HG02970 (cell line): ENCODE data around the gene RYK.
A peak's percentile ranks its signal among the peaks of the same experiment; 100 is the strongest.

ENCODE experiments used
- ATAC-seq: cut with Tn5 transposase; IDR thresholded peaks from one replicate; pipeline ENCODE4 v1.9.1; 2021; ENCODE audit warnings: mild to moderate bottlenecking, moderate library complexity, moderate number of reproducible peaks; ENCODE audit not compliant: unreplicated experiment, low FRiP score

The RYK gene

DNA sequence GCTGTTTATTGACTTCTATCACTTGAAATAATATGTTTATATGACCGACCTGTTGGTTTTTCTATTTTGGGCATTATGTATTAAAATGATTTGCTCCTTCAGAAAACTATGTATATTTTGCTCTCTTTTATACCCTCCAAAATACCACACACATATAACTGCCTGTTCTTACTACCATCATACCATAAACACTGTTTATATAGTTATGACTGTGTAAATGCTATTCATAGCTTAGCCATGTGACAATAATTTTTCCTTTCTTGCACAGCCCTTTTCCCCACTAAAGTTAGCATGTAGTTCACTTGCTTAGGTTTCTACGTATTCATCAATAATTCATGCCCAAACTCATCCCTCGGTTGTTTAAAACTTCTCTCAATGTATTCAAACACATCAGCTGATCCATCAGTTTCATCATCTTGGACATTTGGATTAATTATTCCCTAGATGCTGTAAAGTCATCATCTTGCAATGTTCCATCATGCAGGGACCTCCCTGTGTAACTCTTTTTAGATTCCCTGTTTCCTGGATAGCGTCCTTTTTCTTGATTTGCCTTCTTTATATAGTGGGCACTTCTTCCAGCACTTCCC lies 8.2 kb upstream of the RYK start:
- ATAC-seq, result no peak

DNA sequence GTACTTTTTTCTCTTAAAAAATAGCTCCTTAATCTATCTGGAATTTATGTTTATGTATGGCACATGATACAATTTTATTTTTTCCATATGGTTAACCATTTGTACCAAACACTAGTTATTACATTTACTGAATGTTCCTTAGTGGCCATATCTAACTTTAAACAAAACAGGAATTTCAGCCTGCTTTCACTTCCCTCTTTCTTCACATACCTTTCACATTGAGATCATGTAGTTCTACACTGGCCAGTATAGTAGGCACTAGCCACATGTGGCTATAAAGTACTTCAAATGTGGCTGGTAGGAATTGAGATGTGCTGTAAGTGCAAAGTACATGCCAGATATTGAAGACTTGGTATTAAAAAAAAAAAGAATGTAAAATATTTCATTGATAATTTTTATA lies 4.7 kb upstream of the RYK start:
- no peak for ATAC-seq

DNA sequence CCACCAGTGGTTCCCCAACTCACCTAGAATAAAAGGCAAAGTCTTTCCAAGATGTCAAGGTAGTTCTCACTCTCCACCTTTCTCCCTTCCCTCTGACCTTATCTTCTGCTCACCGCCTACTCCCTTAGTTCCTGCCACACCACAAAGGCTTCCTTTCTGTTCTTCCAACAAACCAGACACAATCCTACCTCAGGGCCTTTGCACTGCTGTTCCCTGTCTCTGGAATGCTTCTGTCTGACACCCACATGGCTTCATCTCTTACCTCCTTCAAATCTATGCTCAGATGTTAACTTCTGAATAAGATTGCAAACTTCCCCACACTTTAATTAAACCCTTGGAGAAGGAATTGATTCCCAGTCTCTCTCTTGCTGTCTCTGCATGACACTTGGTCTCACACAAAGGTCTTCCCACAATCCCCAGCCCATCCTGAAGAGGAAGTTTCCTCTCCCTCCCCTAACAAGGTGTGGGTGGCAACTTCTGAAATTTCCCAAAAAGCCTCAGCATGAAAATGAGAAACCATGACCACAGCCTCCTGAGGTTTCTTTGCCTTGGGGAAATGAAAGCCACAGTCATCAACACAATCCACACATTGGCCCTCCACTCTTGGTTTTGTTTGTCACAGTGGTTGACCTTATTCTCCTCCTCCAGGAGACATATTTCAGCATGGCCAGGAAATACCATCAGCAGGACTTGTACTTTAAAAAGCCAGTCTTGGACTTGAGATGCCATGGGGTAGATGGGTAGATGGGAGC lies 3.0 kb upstream of the RYK start:
- no peak for ATAC-seq

GRCh38 chr3:134252766-134253165 lies 2.1 kb upstream of the RYK start:
- ATAC-seq, result no peak

DNA sequence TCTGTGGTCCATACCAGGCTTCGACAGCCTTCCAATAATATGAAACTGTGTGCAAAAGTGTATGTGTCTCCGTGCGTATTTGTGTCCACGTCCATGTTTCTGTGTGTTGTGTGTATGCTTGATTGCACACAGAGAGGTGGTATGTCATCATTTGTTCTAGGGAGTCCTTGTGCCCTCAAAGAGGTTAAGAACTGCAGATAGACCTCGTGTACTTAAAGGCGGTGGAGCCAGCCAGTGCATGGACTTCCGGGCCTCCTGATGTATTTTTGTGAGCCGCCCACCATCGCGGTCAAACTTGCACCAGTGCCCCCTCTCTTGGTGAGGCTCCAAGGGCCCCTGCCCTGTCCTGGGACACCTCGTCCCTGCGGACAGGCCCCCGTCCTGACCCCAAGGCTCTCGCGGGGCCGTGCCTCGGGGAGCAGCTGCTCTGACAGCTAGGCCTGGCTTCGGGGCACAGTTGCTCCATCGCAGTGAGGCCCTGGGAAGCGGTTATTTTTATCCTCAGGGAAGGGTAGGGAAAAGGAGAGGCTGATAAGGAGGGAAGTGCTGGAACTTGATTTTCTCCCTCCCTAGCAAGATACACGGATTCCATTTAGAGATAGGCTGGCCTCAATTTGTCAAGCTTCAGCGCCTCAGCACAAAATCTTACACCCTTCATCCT lies 1.2 kb upstream of the RYK start:
- no peak for ATAC-seq

DNA sequence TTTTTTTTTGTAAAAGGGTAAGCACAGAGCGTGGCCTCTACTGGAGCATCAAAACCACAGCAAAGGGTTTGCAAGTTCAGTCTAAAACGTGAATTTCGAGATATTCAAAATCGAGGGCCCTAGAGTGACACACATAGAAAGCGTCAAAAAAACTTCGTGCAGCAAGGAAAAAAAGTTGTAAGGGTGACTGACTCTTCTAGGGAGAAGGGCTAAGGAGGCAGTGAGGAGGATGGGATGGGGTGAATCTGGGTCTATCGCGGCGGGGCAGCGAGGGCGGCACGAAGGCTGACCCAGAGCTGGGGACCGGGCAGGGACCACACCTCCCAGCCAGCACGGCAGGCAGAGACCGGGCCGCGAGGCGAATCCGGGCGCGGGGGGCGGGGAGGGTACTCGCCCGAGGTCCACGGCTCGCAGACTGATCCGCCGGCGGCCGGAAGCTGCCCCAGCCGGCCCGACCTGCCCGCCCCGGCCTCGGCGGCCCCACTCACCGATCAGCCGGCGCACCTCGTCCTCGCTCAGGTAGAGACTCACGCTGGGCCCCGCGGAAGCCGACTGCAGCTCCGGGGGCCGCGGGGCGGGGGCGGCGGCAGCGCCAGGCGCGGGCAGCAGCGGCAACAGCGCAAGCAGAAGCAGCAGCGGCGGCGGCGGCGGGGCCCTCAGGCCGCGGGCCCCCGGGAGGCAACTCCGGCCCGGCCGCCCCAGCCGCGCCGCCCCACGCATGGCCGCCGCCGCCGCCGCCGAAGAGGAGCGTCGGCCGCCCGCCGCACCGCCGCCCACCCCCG lies 533 bp downstream of the RYK start:
- ATAC-seq, result peak; percentile 49

- ATAC-seq, result no peak
These were observed 1.3 kb downstream of the RYK start for GRCh38 chr3:134249296-134249841.

DNA sequence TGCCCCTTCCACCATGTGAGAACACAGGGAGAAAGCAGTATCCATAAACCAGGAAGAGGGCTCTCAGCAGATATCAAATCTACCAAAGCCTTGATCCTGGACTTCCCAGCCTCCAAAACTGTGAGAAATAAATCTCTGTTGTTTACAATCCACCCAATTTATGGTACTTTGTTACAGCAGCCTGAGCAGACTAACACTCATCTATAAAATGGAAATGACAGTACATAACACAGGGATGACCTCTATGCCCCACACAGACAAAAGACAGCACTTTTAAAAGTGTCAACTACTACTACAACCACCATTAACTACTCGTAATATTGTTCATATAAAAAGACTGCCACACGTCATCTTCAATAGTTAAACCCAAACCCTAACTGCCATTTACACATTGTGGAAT lies 5.7 kb downstream of the RYK start:
- ATAC-seq, result no peak

DNA sequence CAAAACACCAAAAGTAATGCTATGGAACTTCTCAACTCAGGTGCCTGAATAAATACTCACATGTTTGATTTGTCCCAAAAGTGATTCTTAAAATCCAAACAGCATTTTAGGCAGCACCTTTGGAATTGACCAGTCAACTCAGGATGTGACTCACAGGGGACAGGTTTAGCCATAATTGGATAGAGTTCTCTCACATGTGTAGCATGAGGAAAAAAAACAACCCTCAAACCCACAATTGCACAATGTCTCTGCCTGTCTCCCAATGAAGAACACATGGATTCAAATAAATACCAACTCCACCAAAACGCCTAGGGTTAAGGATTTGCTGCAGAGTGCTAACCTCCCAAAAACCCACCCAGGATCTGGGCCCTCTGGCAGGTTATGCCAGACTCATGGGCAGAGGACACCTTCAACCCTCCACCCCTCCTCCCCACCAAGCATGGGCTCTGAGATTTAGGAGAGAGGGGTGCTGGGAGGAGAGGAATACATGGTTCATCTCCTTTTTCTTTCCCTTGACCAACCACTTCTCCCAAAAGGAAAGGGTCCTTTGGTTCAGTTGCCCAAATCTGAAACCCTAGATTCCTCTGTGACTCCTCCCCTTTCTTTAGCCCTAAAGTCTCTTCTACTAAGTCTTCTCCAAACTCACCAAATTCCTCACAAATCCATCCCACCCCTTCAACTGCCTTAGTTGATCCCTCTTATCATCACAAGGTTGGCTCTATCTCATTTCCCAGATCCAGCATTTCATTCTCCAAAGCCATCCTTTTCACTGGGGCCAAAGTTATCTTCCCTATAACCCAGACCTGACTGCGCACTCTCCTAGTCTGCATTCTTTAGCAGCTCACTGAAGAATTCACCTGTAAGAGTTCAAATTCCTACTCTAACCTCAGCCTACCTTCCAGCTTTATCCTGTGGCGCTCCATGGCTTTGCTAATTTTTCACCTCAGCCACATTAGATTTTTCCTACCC lies 7.7 kb downstream of the RYK start:
- no peak for ATAC-seq

GRCh38 chr3:134239538-134239937 lies 11.1 kb downstream of the RYK start:
- ATAC-seq, result peak; percentile 47

GRCh38 chr3:134237454-134238145 lies 13.1 kb downstream of the RYK start:
- ATAC-seq, result no peak

GRCh38 chr3:134236505-134237170 lies 14.0 kb downstream of the RYK start:
- ATAC-seq, result no peak

- ATAC-seq, result no peak
These were observed 15.0 kb downstream of the RYK start for GRCh38 chr3:134235577-134236076.

DNA sequence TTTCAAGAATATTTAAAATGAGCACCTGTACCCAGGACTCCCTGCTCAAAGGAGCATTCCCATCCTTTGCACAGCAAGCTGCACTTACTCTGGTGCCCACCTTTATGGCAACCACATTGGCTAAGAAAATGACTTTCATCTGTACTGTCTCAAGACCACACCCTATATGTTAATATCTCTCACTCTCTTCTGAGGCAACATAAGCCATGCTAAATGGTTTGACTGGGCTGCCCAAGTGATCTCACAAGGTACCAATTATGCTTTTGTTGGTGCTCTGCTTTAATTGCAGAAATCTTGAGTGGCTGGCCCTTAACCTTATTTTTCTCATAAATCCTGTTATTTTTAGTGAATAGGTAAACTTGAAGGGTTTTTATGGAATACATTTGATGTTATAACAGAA lies 17.7 kb downstream of the RYK start:
- no peak for ATAC-seq

DNA sequence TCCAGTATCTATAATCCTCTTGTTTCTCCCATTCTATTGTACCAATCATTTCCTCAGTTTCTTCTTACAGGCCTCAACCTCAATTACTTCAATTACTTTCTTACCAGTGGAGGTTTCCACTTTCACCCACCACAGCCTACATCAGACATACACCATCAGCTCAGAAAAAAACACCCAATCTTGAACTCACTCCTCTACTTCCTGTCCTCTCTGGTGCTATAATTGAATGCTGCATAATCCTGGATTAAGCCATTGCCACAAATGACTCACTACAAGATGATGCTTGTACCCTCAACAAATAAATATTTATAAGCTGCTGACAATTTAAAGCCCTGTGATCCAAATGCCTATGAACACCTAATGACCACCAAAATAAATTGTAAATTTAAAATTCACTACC lies 18.5 kb downstream of the RYK start:
- no peak for ATAC-seq

DNA sequence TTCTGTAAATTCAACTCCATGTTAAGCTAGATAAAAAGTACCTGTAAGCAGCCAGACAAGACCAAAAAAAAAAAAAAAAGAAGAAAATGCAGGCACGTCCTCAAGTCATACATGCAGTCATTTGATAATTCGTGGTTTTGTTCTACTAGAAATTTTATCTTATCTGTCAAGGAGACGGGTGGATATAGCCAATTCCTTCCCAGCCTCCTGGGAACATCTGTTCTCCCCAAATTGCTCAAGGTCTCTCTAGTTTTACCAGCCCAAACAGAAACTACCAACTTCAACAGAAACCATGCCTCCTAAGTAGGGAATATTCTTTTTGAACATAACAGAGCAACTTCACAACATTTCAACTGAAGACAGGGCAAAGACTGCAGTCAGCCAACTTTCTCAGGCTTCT lies 19.5 kb downstream of the RYK start:
- ATAC-seq, result no peak

GRCh38 chr3:134229038-134229437 lies 21.6 kb downstream of the RYK start:
- no peak for ATAC-seq

DNA sequence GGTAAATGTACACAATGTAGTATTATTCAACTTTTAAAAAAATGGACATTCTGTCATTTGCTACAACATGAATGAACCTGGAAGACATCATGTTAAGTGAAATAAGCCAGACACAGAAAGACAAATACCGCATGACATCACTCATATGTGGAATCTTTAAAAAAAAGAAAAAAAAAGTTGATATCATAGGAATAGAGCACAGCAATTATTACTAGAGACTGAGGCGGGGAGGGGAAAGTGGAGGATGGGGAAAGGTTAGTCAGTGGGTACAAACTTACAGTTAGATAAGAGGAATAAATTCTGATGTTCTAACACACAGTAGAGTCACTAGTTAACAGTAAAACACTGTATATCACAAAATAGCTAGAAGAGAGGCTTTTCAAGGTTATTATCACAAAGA lies 22.2 kb downstream of the RYK start:
- no peak for ATAC-seq
